ENCODE results near the gene TMEM92.

GRCh38 chr17:50240851-50241250 lies 33.4 kb upstream of the TMEM92 start:
- TF ChIP-seq CTCF (IDR thresholded peaks at IDR 0.05; ENCODE audit: low read depth, low read length, missing input control) (no peak), TAF1 (conservative IDR thresholded peaks at IDR 0.05) (no peak), REST (IDR thresholded peaks at IDR 0.05) (no peak), RAD21 (IDR thresholded peaks at IDR 0.05) (no peak), NR2F2 (IDR thresholded peaks at IDR 0.05) (no peak), MAX (IDR thresholded peaks at IDR 0.05) (no peak), SP1 (IDR thresholded peaks at IDR 0.05) (no peak), YY1 (IDR thresholded peaks at IDR 0.05) (no peak), ATF3 (IDR thresholded peaks at IDR 0.05) (no peak), ZBTB33 (IDR thresholded peaks at IDR 0.05) (no peak), JUND (IDR thresholded peaks at IDR 0.05) (no peak)

Measured in liver (tissue), 3 donors.